DND-41 (cell line): ENCODE results near the gene LSP1.

Experiments
- ATAC-seq: fragments of 200-7000 bp; cut with Tn5 transposase; 3 replicates; pipeline ENCODE4 v1.9.1; 2021; ENCODE audit warnings: low read depth; ENCODE audit not compliant: insufficient read depth
- DNase-seq: peaks from one replicate; pipeline ENCODE4 v3.0.0-alpha.2; 2020
- H2AFZ ChIP-seq: 2 replicates; pipeline ENCODE4 v1.6.0; 2012; ENCODE audit warnings: low read depth, low read length
- H3K27ac ChIP-seq: 2 replicates; pipeline ENCODE4 v1.5.1; 2012; ENCODE audit warnings: low read length, inconsistent platforms
- H3K27me3 ChIP-seq: fragments of 200-600 bp; sonication (generic); 2 replicates; pipeline ENCODE4 v1.6.0; 2012; ENCODE audit warnings: low read length, mild to moderate bottlenecking, inconsistent platforms; ENCODE audit not compliant: insufficient read depth, poor library complexity
- H3K36me3 ChIP-seq: 2 replicates; pipeline ENCODE4 v1.5.1; 2012; ENCODE audit warnings: low read length, inconsistent platforms; ENCODE audit not compliant: insufficient read depth
- H3K4me1 ChIP-seq: 2 replicates; pipeline ENCODE4 v1.5.1; 2012; ENCODE audit warnings: mild to moderate bottlenecking, low read length; ENCODE audit not compliant: insufficient read depth
- H3K4me2 ChIP-seq: 2 replicates; pipeline ENCODE4 v1.6.0; 2012; ENCODE audit warnings: mild to moderate bottlenecking, moderate library complexity, low read length, inconsistent platforms; ENCODE audit not compliant: insufficient read depth
- H3K4me3 ChIP-seq, 2 experiments: fragments of 200-600 bp in 1 of 2; shearing (Covaris generic) in 1 of 2; 2 replicates each; pipeline ENCODE4 v1.5.1; 2012 to 2016; ENCODE audit warnings: inconsistent platforms in 2 of 2, low read length in 2 of 2, mild to moderate bottlenecking in 2 of 2, low read depth in 1 of 2, moderate library complexity in 1 of 2
- H3K79me2 ChIP-seq: 2 replicates; pipeline ENCODE4 v1.6.0; 2012; ENCODE audit warnings: low read length, inconsistent platforms; ENCODE audit not compliant: insufficient read depth
- H3K9ac ChIP-seq: 2 replicates; pipeline ENCODE4 v1.6.0; 2012; ENCODE audit warnings: low read depth, mild to moderate bottlenecking, inconsistent platforms, low read length, moderate library complexity
- H3K9me3 ChIP-seq: 2 replicates; pipeline ENCODE4 v1.5.1; 2012; ENCODE audit warnings: low read length, moderate library complexity, mild to moderate bottlenecking, inconsistent platforms; ENCODE audit not compliant: insufficient read depth, severe bottlenecking
- H4K20me1 ChIP-seq: 2 replicates; pipeline ENCODE4 v1.6.0; 2012; ENCODE audit warnings: low read length; ENCODE audit not compliant: insufficient read depth
- CTCF ChIP-seq: IDR thresholded peaks from 2 replicates; pipeline ENCODE4 v1.5.1; 2012; ENCODE audit warnings: borderline replicate concordance, low read length, moderate library complexity, mild to moderate bottlenecking; ENCODE audit not compliant: poor library complexity, severe bottlenecking; ENCODE audit errors: extremely low read depth
- EZH2 ChIP-seq: IDR thresholded peaks from 3 replicates; pipeline ENCODE4 v1.6.1; 2012; ENCODE audit warnings: borderline replicate concordance, low read depth, mild to moderate bottlenecking, moderate library complexity, low read length, inconsistent platforms; ENCODE audit not compliant: severe bottlenecking

The LSP1 gene

GRCh38 chr11:1823376-1824220 is 29.3 kb upstream of the LSP1 start:
- H2AFZ ChIP-seq = no peak overlapping the region
- DNase-seq = no peak
- no peaks in the 10 kb centered on the region for H4K20me1 ChIP-seq
- ATAC-seq = no peak
- H3K27ac ChIP-seq = no peak overlapping the region
- no peak overlapping the region for H3K4me2 ChIP-seq
- peaks cover 5% of the 10 kb centered on the region for H3K9me3 ChIP-seq
- H3K79me2 ChIP-seq = no peaks in the 10 kb centered on the region
- no peaks in the 10 kb centered on the region for H3K4me1 ChIP-seq
- no peak overlapping the region for H3K4me3 ChIP-seq
- no peak for TF ChIP-seq CTCF
- TF ChIP-seq EZH2 = no peak
- H3K9ac ChIP-seq = no peak overlapping the region
- no peaks in the 10 kb centered on the region for H3K27me3 ChIP-seq
- no peaks in the 10 kb centered on the region for H3K36me3 ChIP-seq

GRCh38 chr11:1824221-1825038 is 28.5 kb upstream of the LSP1 start:
- no peak for ATAC-seq
- H4K20me1 ChIP-seq = no peaks in the 10 kb centered on the region
- no peak overlapping the region for H2AFZ ChIP-seq
- H3K36me3 ChIP-seq = no peaks in the 10 kb centered on the region
- H3K79me2 ChIP-seq = no peaks in the 10 kb centered on the region
- H3K9ac ChIP-seq = no peak overlapping the region
- H3K27ac ChIP-seq = no peak overlapping the region
- DNase-seq = no peak
- H3K4me1 ChIP-seq = no peaks in the 10 kb centered on the region
- H3K4me2 ChIP-seq = no peak overlapping the region
- H3K4me3 ChIP-seq = no peak overlapping the region
- TF ChIP-seq EZH2 (no peak), CTCF (no peak)
- no peaks in the 10 kb centered on the region for H3K27me3 ChIP-seq
- no peaks in the 10 kb centered on the region for H3K9me3 ChIP-seq

- no peak overlapping the region for H3K4me3 ChIP-seq
- H3K9me3 ChIP-seq = no peaks in the 10 kb centered on the region
- 0 out of 2 replicates have a peak, but pooled peaks cover under 1% of the 10 kb centered on the region for H3K4me1 ChIP-seq
- peak; percentile 16 for TF ChIP-seq CTCF
- no peak for TF ChIP-seq EZH2
- H4K20me1 ChIP-seq = no peaks in the 10 kb centered on the region
- H3K27me3 ChIP-seq = no peaks in the 10 kb centered on the region
- H3K9ac ChIP-seq = no peak overlapping the region
- H3K4me2 ChIP-seq = no peak overlapping the region
- ATAC-seq (no peak), DNase-seq (no peak)
- no peaks in the 10 kb centered on the region for H3K79me2 ChIP-seq
- no peak overlapping the region for H3K27ac ChIP-seq
- no peaks in the 10 kb centered on the region for H3K36me3 ChIP-seq
- no peak overlapping the region for H2AFZ ChIP-seq
These were observed 27.7 kb upstream of the LSP1 start for GRCh38 chr11:1825039-1825740.
